Breast epithelium (tissue), 4 donors: ENCODE results near the gene ZNF23. TPM values are rescaled to one million over a fixed set of nuclear protein-coding genes. Genes with fewer than 3 reads are reported as not detected.
A peak's percentile ranks its signal among the peaks of the same experiment; 100 is the strongest.

Experiments
- DNase-seq, 2 donors: peaks; one replicate each; pipeline ENCODE4 v3.0.0-alpha.2; 2019; ENCODE audit warnings: low spot score in 2 of 2
- H3K27ac ChIP-seq, 2 donors: fragments of 200-600 bp; sonication (generic) in 1 of 2; one replicate each; pipeline ENCODE4 v1.5.1; 2016 to 2019; ENCODE audit warnings: mild to moderate bottlenecking in 1 of 2
- H3K27me3 ChIP-seq, 2 donors: fragments of 200-600 bp; sonication (generic) in 1 of 2; one replicate each; pipeline versions ENCODE4 v1.5.1 to v1.6.0; 2017 to 2019; ENCODE audit warnings: control low read depth in 1 of 2, mild to moderate bottlenecking in 1 of 2
- H3K36me3 ChIP-seq: fragments of 200-600 bp; one replicate; pipeline ENCODE4 v1.5.1; 2019
- H3K4me1 ChIP-seq, 2 donors: fragments of 200-600 bp; sonication (generic); one replicate each; pipeline ENCODE4 v1.5.1; 2016 to 2019; ENCODE audit warnings: control low read depth in 1 of 2
- H3K4me3 ChIP-seq, 3 donors: fragments of 200-600 bp; sonication (generic); 1 replicate in 2 of 3; 2 replicates in 1 of 3; pipeline ENCODE4 v1.5.1; 2016 to 2019; ENCODE audit warnings: mild to moderate bottlenecking in 3 of 3, moderate library complexity in 2 of 3
- H3K9me3 ChIP-seq, 2 donors: fragments of 200-600 bp; sonication (generic) in 1 of 2; one replicate each; pipeline ENCODE4 v1.5.1; 2016 to 2019; ENCODE audit warnings: control low read depth in 1 of 2
- POLR2A ChIP-seq: fragments of 450-650 bp; IDR thresholded peaks from one replicate; pipeline ENCODE4 v1.6.1; 2016; ENCODE audit warnings: antibody characterized with exemption, mild to moderate bottlenecking, moderate library complexity
- POLR2AphosphoS5 ChIP-seq, 3 donors: sonication (generic); formaldehyde crosslinking; IDR thresholded peaks; one replicate each; pipeline ENCODE4 v1.6.1; 2017; ENCODE audit warnings: antibody characterized with exemption in 3 of 3
- intact Hi-C: fragments of 100-400 bp; cut with DNase I; formaldehyde crosslinking; loops from one replicate; pipeline ENCODE4 v1.15.1; 2023; ENCODE audit warnings: low total_unique reads
- total RNA-seq, 3 donors: library from RNA; depleted of rRNA; stranded (reverse); fragments of >200 nt; gene quantifications; one replicate each; pipeline ENCODE4 v1.1.0, GENCODE V29; 2016
- TF ChIP-seq, protein P1 (sequence below), 3 donors: fragments of 450-650 bp; IDR thresholded peaks; one replicate each; pipeline ENCODE4 v1.5.1; 2016 to 2017; ENCODE audit warnings: antibody characterized with exemption in 3 of 3, mild to moderate bottlenecking in 3 of 3, moderate library complexity in 3 of 3

ZNF23 gene
- total RNA-seq, 3 donors from 2014 or later = 9.8 to 16.8 (median 11.8) TPM

DNA sequence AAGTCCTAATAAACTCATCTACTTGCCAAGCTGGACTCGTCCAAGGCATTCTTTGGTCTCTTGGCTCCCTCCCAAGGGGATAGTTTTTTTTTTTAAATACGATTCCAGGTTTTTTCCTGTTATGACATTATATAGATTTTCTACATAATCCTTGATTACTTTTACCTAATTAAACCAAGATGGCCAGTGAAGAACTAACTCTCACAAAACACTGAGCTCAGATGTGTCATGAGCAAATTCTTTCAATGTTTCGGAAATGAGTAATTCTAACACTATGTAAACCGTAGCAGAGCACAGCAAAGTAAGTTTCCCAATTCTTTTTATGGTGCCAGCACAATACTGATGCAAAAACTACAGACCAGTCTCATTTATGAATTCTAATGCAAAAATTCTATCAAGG, 1.8 kb downstream of the ZNF23 start:
- H3K27ac ChIP-seq = no peak overlapping the region
- no peaks in the 10 kb centered on the region for H3K27me3 ChIP-seq

DNA sequence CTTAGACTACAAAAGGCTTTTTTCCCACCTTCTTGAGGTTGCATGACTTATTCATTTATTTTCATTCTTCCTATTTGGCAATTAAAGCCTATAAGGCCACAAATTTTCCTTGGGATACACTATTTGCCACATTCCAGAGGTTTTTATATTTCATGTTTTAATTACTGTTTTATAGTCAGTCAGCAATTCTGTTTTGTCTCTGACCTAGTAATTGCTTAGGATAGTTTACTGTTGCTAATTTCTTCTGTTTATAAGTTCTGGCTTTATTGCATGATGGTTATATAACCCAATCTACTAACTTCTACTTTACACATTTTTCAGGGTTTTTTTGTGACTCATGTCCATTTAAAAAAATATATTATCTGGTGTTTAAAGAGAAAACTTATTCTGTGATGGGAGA, 2.5 kb downstream of the ZNF23 start:
- no peaks in the 10 kb centered on the region for H3K4me1 ChIP-seq
- H3K36me3 ChIP-seq = peaks cover 4% of the 10 kb centered on the region
- H3K27ac ChIP-seq = no peak overlapping the region
- H3K9me3 ChIP-seq = peaks cover under 1 to 13% of the 10 kb centered on the region in 2 donors
- no peak for DNase-seq
- no peaks in the 10 kb centered on the region for H3K27me3 ChIP-seq
- intact Hi-C loops = no loop called here
- TF ChIP-seq POLR2AphosphoS5 (IDR thresholded peaks at IDR 0.05) = no peak
- TF ChIP-seq POLR2A = no peak
- no peak overlapping the region for H3K4me3 ChIP-seq

More for the DNA sequence above, 1.8 kb downstream of the ZNF23 start:
- no peaks in the 10 kb centered on the region for H3K4me1 ChIP-seq
- intact Hi-C loops = no loop called here
- peaks cover 0 to 6% of the 10 kb centered on the region in 2 donors for H3K9me3 ChIP-seq
- no peak for DNase-seq
- no peak overlapping the region for H3K4me3 ChIP-seq
- no peaks in the 10 kb centered on the region for H3K36me3 ChIP-seq
- TF ChIP-seq POLR2AphosphoS5 (IDR thresholded peaks at IDR 0.05) (no peak), POLR2A (no peak)
- TF ChIP-seq, protein P1, sequence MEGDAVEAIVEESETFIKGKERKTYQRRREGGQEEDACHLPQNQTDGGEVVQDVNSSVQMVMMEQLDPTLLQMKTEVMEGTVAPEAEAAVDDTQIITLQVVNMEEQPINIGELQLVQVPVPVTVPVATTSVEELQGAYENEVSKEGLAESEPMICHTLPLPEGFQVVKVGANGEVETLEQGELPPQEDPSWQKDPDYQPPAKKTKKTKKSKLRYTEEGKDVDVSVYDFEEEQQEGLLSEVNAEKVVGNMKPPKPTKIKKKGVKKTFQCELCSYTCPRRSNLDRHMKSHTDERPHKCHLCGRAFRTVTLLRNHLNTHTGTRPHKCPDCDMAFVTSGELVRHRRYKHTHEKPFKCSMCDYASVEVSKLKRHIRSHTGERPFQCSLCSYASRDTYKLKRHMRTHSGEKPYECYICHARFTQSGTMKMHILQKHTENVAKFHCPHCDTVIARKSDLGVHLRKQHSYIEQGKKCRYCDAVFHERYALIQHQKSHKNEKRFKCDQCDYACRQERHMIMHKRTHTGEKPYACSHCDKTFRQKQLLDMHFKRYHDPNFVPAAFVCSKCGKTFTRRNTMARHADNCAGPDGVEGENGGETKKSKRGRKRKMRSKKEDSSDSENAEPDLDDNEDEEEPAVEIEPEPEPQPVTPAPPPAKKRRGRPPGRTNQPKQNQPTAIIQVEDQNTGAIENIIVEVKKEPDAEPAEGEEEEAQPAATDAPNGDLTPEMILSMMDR (IDR thresholded peaks at IDR 0.05) = no peak

DNA sequence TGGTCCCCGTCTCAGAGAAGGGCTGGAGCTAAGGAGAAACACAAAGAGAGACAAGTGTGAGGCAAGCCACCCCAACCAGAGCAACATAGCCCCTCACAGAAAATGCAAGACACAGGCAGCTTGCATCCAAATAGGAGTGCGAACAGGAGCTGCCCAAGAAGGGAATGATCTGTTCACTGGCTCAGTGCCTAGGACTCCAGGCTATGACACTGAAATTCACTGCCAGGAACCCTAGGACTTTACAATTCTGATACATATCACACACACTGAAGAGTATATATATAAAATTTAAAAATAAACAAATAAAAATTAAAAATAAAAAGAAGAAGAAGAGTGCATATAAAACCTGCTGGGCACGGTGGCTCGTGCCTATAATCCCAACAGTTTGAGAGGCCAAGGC, 5.2 kb downstream of the ZNF23 start:
- Histone ChIP-seq H3K27ac (no peak overlapping the region), H3K4me3 (no peak overlapping the region), H3K9me3 (peaks cover 26 to 39% of the 10 kb centered on the region in 2 donors), H3K4me1 (no peaks in the 10 kb centered on the region), H3K36me3 (peaks cover 24% of the 10 kb centered on the region), H3K27me3 (no peaks in the 10 kb centered on the region)
- no peak for DNase-seq
- TF ChIP-seq POLR2AphosphoS5 (IDR thresholded peaks at IDR 0.05) (no peak), POLR2A (no peak)
- TF ChIP-seq, protein P1 (IDR thresholded peaks at IDR 0.05) = no peak
- intact Hi-C loops = no loop called here

DNA sequence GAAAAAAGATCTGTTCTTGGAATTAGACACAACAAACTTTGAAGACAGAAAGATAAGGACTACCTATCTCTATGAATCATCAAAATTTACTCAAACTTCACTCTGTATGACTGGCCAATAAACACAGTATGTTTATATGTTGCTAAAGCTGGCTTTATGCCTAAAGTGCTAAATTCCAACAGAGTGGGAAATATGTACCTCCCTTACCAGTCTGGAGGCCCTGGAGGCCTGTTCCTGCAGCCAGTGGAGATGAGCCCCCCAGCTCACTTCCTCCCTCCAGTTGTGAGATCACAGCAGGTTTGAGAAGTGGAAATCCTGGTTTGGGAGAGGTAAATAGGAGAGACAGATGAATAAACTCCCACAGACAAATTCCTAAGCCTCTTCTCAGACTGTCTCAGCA, 9.0 kb downstream of the ZNF23 start:
- Histone ChIP-seq H3K36me3 (peaks cover 58% of the 10 kb centered on the region), H3K4me1 (no peaks in the 10 kb centered on the region), H3K9me3 (peaks cover 63 to 77% of the 10 kb centered on the region in 2 donors), H3K27me3 (no peaks in the 10 kb centered on the region), H3K4me3 (no peak overlapping the region), H3K27ac (no peak overlapping the region)
- no peak for DNase-seq
- TF ChIP-seq POLR2AphosphoS5 (IDR thresholded peaks at IDR 0.05) = no peak
- TF ChIP-seq, protein P1 (IDR thresholded peaks at IDR 0.05) = no peak
- no peak for TF ChIP-seq POLR2A
- intact Hi-C loops = no loop called here

DNA sequence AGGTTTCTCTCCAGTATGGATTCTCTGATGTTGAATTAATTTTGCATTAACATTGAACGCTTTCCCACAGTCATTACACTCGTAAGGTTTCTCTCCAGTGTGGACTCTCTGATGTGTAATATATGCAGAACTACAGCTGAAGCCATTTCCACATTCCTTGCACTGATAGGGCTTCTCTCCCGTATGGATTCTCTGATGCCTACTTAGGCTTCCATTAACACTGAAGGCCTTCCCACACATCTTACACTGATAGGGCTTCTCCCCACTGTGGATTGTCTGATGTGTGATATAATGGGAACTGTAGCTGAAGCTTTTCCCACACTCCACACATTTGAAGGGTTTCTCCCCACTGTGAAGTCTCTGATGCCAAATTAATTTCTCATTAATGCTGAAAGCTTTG, 13.0 kb downstream of the ZNF23 start:
- intact Hi-C loops = no loop called here
- TF ChIP-seq POLR2AphosphoS5 (IDR thresholded peaks at IDR 0.05) (no peak), POLR2A (no peak)
- TF ChIP-seq, protein P1 (IDR thresholded peaks at IDR 0.05) = no peak
- Histone ChIP-seq H3K4me3 (peak overlapping the region in 1 of 3 donors; percentile 29), H3K9me3 (peaks cover 98% of the 10 kb centered on the region in 2 donors), H3K27me3 (no peaks in the 10 kb centered on the region), H3K27ac (no peak overlapping the region), H3K4me1 (no peaks in the 10 kb centered on the region), H3K36me3 (peaks cover 53% of the 10 kb centered on the region)
- DNase-seq = no peak
